DND-41 (cell line): ENCODE data around the gene SH3RF3.

Source experiments
- CTCF ChIP-seq: IDR thresholded peaks from 2 replicates; pipeline ENCODE4 v1.5.1; 2012; ENCODE audit warnings: borderline replicate concordance, low read length, moderate library complexity, mild to moderate bottlenecking; ENCODE audit not compliant: poor library complexity, severe bottlenecking; ENCODE audit errors: extremely low read depth
- EZH2 ChIP-seq: IDR thresholded peaks from 3 replicates; pipeline ENCODE4 v1.6.1; 2012; ENCODE audit warnings: borderline replicate concordance, low read depth, mild to moderate bottlenecking, moderate library complexity, low read length, inconsistent platforms; ENCODE audit not compliant: severe bottlenecking

GRCh38 chr2:109446278-109447131 is 317.5 kb downstream of the SH3RF3 start:
- TF ChIP-seq CTCF = no peak
- TF ChIP-seq EZH2 = no peak
